Astrocyte (in vitro differentiated cells and primary cell): ENCODE measurements around the gene TNIK. TPM values are rescaled to one million over a fixed set of nuclear protein-coding genes. Genes with fewer than 3 reads are reported as not detected.

Source experiments
- DNase-seq: peaks from one replicate; pipeline ENCODE4 v3.0.0-alpha.2; 2010; ENCODE audit warnings: low read depth
- FAIRE-seq: peaks from 2 replicates; lab custom pipeline; 2011; peaks lifted over from hg19 to GRCh38; lab: Jason Lieb, UNC
- H2AFZ ChIP-seq: 2 replicates; pipeline ENCODE4 v1.6.0; 2012; ENCODE audit warnings: low read depth, low read length, inconsistent platforms
- H3K27ac ChIP-seq: 2 replicates; pipeline ENCODE4 v1.5.1; 2011; ENCODE audit warnings: low read depth, low read length, inconsistent platforms
- H3K27me3 ChIP-seq: 2 replicates; pipeline ENCODE4 v1.6.0; 2011; ENCODE audit warnings: low read length, inconsistent platforms; ENCODE audit not compliant: insufficient read depth
- H3K36me3 ChIP-seq: 2 replicates; pipeline ENCODE4 v1.5.1; 2011; ENCODE audit warnings: low read length, inconsistent platforms; ENCODE audit not compliant: insufficient read depth
- H3K4me1 ChIP-seq: 2 replicates; pipeline ENCODE4 v1.5.1; 2011; ENCODE audit warnings: low read length, inconsistent platforms; ENCODE audit not compliant: insufficient read depth
- H3K4me2 ChIP-seq: 2 replicates; pipeline ENCODE4 v1.6.0; 2012; ENCODE audit warnings: low read length, inconsistent platforms
- H3K4me3 ChIP-seq: 2 replicates; pipeline ENCODE4 v1.5.1; 2011; ENCODE audit warnings: low read depth, mild to moderate bottlenecking, low read length, inconsistent platforms; ENCODE audit not compliant: insufficient read depth
- H3K79me2 ChIP-seq: 2 replicates; pipeline ENCODE4 v1.6.0; 2012; ENCODE audit warnings: mild to moderate bottlenecking, low read length, inconsistent platforms; ENCODE audit not compliant: insufficient read depth
- H3K9ac ChIP-seq: 2 replicates; pipeline ENCODE4 v1.6.0; 2012; ENCODE audit warnings: mild to moderate bottlenecking, low read length, inconsistent platforms
- H3K9me3 ChIP-seq: 2 replicates; pipeline ENCODE4 v1.5.1; 2012; ENCODE audit warnings: low read depth, mild to moderate bottlenecking, low read length, inconsistent platforms; ENCODE audit not compliant: insufficient read depth
- H4K20me1 ChIP-seq: 2 replicates; pipeline ENCODE4 v1.6.0; 2012; ENCODE audit warnings: low read length, inconsistent platforms; ENCODE audit not compliant: insufficient read depth
- H3K27ac Mint-ChIP-seq: one replicate; pipeline ENCODE4 v1.8.0; 2021; ENCODE audit warnings: mild to moderate bottlenecking, mixed read lengths; ENCODE audit not compliant: unreplicated experiment
- H3K27me3 Mint-ChIP-seq: one replicate; pipeline ENCODE4 v1.8.0; 2021; ENCODE audit warnings: low read depth, mixed read lengths; ENCODE audit not compliant: unreplicated experiment
- H3K36me3 Mint-ChIP-seq: one replicate; pipeline ENCODE4 v1.8.0; 2021; ENCODE audit warnings: low read depth, mixed read lengths; ENCODE audit not compliant: unreplicated experiment
- H3K4me1 Mint-ChIP-seq: one replicate; pipeline ENCODE4 v1.8.0; 2021; ENCODE audit warnings: low read depth, mixed read lengths; ENCODE audit not compliant: unreplicated experiment
- H3K4me3 Mint-ChIP-seq: one replicate; pipeline ENCODE4 v1.8.0; 2021; ENCODE audit warnings: mild to moderate bottlenecking, moderate library complexity, mixed read lengths; ENCODE audit not compliant: unreplicated experiment
- H3K9me3 Mint-ChIP-seq: one replicate; pipeline ENCODE4 v1.8.0; 2021; ENCODE audit warnings: mild to moderate bottlenecking, mixed read lengths; ENCODE audit not compliant: unreplicated experiment
- EZH2 ChIP-seq: IDR thresholded peaks from 2 replicates; pipeline ENCODE4 v1.6.1; 2012; ENCODE audit warnings: mild to moderate bottlenecking, low read length, inconsistent platforms; ENCODE audit not compliant: insufficient read depth
- total RNA-seq: library from RNA; stranded (reverse); gene quantifications from 2 replicates; pipeline ENCODE4 v1.2.1, GENCODE V29; 2021
- TF ChIP-seq, protein P1 (sequence below): IDR thresholded peaks from 2 replicates; pipeline ENCODE4 v1.5.1; 2011; ENCODE audit warnings: low read depth, mild to moderate bottlenecking, inconsistent platforms, low read length, moderate library complexity; ENCODE audit not compliant: insufficient read depth

The TNIK gene
- total RNA-seq, 1 donor from 2014 or later = 70.0 TPM

DNA sequence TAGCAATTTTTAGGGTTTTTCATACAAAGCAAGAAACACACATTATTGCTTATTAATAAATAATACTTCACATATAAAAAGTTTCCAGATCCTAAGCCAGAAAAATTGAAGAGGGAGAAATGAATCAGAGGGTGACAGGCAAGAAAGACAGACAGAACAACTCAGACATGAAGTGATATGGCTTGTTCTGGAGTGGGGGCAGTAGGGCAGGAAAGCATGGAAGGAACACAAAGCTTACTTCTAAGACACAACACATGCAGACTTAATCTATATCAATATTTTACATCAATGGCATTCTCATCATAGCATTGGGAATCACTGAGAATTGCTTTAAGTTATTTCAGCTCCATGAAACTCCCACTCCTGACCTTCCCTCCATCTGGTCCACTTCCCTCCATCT is 24.4 kb downstream of the TNIK start:
- H3K27ac Mint-ChIP-seq = no peak overlapping the region
- Histone ChIP-seq H3K4me1 (no peaks in the 10 kb centered on the region), H3K4me3 (no peak overlapping the region), H3K79me2 (peaks cover 12% of the 10 kb centered on the region), H3K9me3 (no peaks in the 10 kb centered on the region), H3K36me3 (no peaks in the 10 kb centered on the region), H3K27ac (no peak overlapping the region), H3K27me3 (no peaks in the 10 kb centered on the region), H2AFZ (no peak overlapping the region), H3K4me2 (no peak overlapping the region), H3K9ac (no peak overlapping the region), H4K20me1 (peaks cover 37% of the 10 kb centered on the region)
- no peaks in the 10 kb centered on the region for H3K9me3 Mint-ChIP-seq
- FAIRE-seq (no peak), DNase-seq (no peak)
- TF ChIP-seq EZH2 = no peak
- TF ChIP-seq, protein P1, sequence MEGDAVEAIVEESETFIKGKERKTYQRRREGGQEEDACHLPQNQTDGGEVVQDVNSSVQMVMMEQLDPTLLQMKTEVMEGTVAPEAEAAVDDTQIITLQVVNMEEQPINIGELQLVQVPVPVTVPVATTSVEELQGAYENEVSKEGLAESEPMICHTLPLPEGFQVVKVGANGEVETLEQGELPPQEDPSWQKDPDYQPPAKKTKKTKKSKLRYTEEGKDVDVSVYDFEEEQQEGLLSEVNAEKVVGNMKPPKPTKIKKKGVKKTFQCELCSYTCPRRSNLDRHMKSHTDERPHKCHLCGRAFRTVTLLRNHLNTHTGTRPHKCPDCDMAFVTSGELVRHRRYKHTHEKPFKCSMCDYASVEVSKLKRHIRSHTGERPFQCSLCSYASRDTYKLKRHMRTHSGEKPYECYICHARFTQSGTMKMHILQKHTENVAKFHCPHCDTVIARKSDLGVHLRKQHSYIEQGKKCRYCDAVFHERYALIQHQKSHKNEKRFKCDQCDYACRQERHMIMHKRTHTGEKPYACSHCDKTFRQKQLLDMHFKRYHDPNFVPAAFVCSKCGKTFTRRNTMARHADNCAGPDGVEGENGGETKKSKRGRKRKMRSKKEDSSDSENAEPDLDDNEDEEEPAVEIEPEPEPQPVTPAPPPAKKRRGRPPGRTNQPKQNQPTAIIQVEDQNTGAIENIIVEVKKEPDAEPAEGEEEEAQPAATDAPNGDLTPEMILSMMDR = no peak
- peaks cover 22% of the 10 kb centered on the region for H3K4me1 Mint-ChIP-seq
- H3K27me3 Mint-ChIP-seq = no peaks in the 10 kb centered on the region
- H3K36me3 Mint-ChIP-seq = peaks cover 4% of the 10 kb centered on the region
- H3K4me3 Mint-ChIP-seq = no peak overlapping the region

DNA sequence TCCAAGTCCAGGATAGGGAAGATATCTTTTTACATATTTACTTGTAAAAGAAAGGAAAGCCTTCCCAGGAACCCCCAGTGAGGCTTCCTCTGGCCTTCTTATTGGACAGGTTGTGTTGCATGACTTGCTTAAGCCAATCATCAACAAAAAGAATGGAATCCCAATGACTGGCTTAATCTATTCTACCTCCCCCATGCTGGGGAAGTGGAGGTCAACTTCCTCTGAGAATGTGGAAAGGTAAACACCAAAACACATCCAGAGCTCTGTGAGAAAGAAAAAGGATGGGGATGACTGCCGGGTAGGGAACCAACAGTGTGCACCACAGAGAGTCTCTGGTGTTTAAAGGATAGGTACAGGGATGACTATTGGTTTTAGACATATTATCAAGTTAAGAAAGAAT is 25.1 kb downstream of the TNIK start:
- H3K9me3 ChIP-seq = no peaks in the 10 kb centered on the region
- no peaks in the 10 kb centered on the region for H3K27me3 ChIP-seq
- Mint-ChIP-seq H3K9me3 (no peaks in the 10 kb centered on the region), H3K4me1 (peaks cover 20% of the 10 kb centered on the region), H3K27me3 (no peaks in the 10 kb centered on the region), H3K4me3 (no peak overlapping the region), H3K27ac (no peak overlapping the region), H3K36me3 (peaks cover 4% of the 10 kb centered on the region)
- H3K4me1 ChIP-seq = no peaks in the 10 kb centered on the region
- no peak for DNase-seq
- FAIRE-seq = no peak
- peaks cover 31% of the 10 kb centered on the region for H4K20me1 ChIP-seq
- TF ChIP-seq, protein P1 = no peak
- no peak for TF ChIP-seq EZH2
- H3K4me2 ChIP-seq = no peak overlapping the region
- no peak overlapping the region for H2AFZ ChIP-seq
- H3K4me3 ChIP-seq = no peak overlapping the region
- no peak overlapping the region for H3K27ac ChIP-seq
- no peak overlapping the region for H3K9ac ChIP-seq
- no peaks in the 10 kb centered on the region for H3K36me3 ChIP-seq
- H3K79me2 ChIP-seq = peaks cover 12% of the 10 kb centered on the region

DNA sequence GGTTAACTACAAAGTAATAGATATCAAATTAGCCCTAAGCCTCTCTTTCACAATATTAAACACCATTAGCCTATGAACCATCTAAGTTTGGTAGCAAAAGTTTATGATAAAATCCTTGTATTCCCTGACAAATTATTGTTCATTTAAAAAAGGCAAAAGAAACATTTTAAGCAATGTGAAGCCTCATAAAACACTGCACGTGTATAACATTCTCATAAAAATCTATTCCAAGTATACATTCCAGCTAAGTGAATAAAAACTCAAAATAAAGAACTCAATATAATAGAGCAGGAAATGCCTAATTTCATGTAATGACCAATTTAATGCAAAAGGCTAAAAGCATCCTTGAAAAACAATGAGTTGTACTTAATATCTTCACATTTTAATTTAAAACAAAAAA is 27.7 kb downstream of the TNIK start:
- no peaks in the 10 kb centered on the region for H3K36me3 Mint-ChIP-seq
- no peak for FAIRE-seq
- peaks cover 15% of the 10 kb centered on the region for H3K4me1 Mint-ChIP-seq
- no peaks in the 10 kb centered on the region for H3K27me3 ChIP-seq
- H3K27ac ChIP-seq = no peak overlapping the region
- H3K9me3 Mint-ChIP-seq = no peaks in the 10 kb centered on the region
- TF ChIP-seq, protein P1 = no peak
- no peak for TF ChIP-seq EZH2
- H4K20me1 ChIP-seq = peaks cover 40% of the 10 kb centered on the region
- no peaks in the 10 kb centered on the region for H3K36me3 ChIP-seq
- no peak overlapping the region for H3K27ac Mint-ChIP-seq
- H3K9ac ChIP-seq = no peak overlapping the region
- H3K27me3 Mint-ChIP-seq = no peaks in the 10 kb centered on the region
- peaks cover 9% of the 10 kb centered on the region for H3K79me2 ChIP-seq
- no peak overlapping the region for H3K4me3 Mint-ChIP-seq
- H3K4me2 ChIP-seq = no peak overlapping the region
- no peaks in the 10 kb centered on the region for H3K4me1 ChIP-seq
- no peaks in the 10 kb centered on the region for H3K9me3 ChIP-seq
- no peak overlapping the region for H2AFZ ChIP-seq
- no peak for DNase-seq
- no peak overlapping the region for H3K4me3 ChIP-seq
